NCI-H1092 treated with DMSO at 0.1 percent for 48 hours (cell line): ENCODE results near the gene MYBPC1.
"Not testable (repeated sequence)": the region's sequence is repeated elsewhere in the genome, so short reads cannot be mapped to it uniquely, and the experiment has no call there.

Experiments used
- DNase-seq: peaks from one replicate; lab custom pipeline; 2025; lab: John Stamatoyannopoulos, UW

MYBPC1 gene

GRCh38 chr12:101594700-101595099, at the start of gene MYBPC1:
Gene MYBPC1 (plus strand): TSS chr12:101594971. CDS start chr12:101595071, 100 bp downstream.
- no peak for DNase-seq

GRCh38 chr12:101551362-101552114, 43.2 kb upstream of the MYBPC1 start:
- no peak for DNase-seq

- DNase-seq, result no peak
Observed at GRCh38 chr12:101552277-101552676, 42.5 kb upstream of the MYBPC1 start.

GRCh38 chr12:101557094-101557493, 37.7 kb upstream of the MYBPC1 start:
- no peak for DNase-seq

GRCh38 chr12:101558726-101559125, 36.0 kb upstream of the MYBPC1 start:
- not testable (repeated sequence) for DNase-seq

GRCh38 chr12:101563212-101563611, 31.6 kb upstream of the MYBPC1 start:
- no peak for DNase-seq

- DNase-seq, result no peak
Observed at GRCh38 chr12:101564912-101565311, 29.9 kb upstream of the MYBPC1 start.

- no peak for DNase-seq
Observed at GRCh38 chr12:101566318-101566717, 28.5 kb upstream of the MYBPC1 start.

GRCh38 chr12:101567918-101568317, 26.9 kb upstream of the MYBPC1 start:
- DNase-seq, result peak; percentile 30

GRCh38 chr12:101570047-101570446, 24.7 kb upstream of the MYBPC1 start:
- DNase-seq, result peak; percentile 3

- no peak for DNase-seq
Observed at GRCh38 chr12:101571105-101571504, 23.7 kb upstream of the MYBPC1 start.

GRCh38 chr12:101573743-101574142, 21.0 kb upstream of the MYBPC1 start:
- no peak for DNase-seq

GRCh38 chr12:101578417-101578816, 16.4 kb upstream of the MYBPC1 start:
- DNase-seq, result no peak

- no peak for DNase-seq
Observed at GRCh38 chr12:101581190-101581589, 13.6 kb upstream of the MYBPC1 start.

- DNase-seq, result no peak
Observed at GRCh38 chr12:101582937-101583336, 11.8 kb upstream of the MYBPC1 start.

- DNase-seq, result no peak
Observed at GRCh38 chr12:101590383-101590782, 4.4 kb upstream of the MYBPC1 start.

GRCh38 chr12:101591781-101592180, 3.0 kb upstream of the MYBPC1 start:
- no peak for DNase-seq

GRCh38 chr12:101592448-101592847, 2.3 kb upstream of the MYBPC1 start:
- no peak for DNase-seq

GRCh38 chr12:101592921-101593320, 1.9 kb upstream of the MYBPC1 start:
- DNase-seq, result no peak

- no peak for DNase-seq
Observed at GRCh38 chr12:101596172-101596571, 1.4 kb downstream of the MYBPC1 start.

- DNase-seq, result no peak
Observed at GRCh38 chr12:101597164-101597563, 2.4 kb downstream of the MYBPC1 start.

GRCh38 chr12:101598483-101598882, 3.7 kb downstream of the MYBPC1 start:
- no peak for DNase-seq

GRCh38 chr12:101599311-101599710, 4.5 kb downstream of the MYBPC1 start:
- DNase-seq, result no peak
